ENCODE data around the gene NUP54. TPM values are rescaled to one million over a fixed set of nuclear protein-coding genes. Genes with fewer than 3 reads are reported as not detected.

The NUP54 gene
- total and polyA plus RNA-seq, 9 of the 15 experiments (the other 6 are each of a cell fraction or from before 2014, with no cell fraction given) = 29.6 to 115 (median 67.7) TPM

GRCh38 chr4:76179398-76180318 is 31.5 kb upstream of the NUP54 start (continued):
- TF ChIP-seq CREB3L1 (IDR thresholded peaks at IDR 0.05; ENCODE audit: borderline replicate concordance, low read depth) (no peak), CEBPG (CRISPR knock-in tag; IDR thresholded peaks at IDR 0.05) (no peak), CEBPG (tag; conservative IDR thresholded peaks at IDR 0.05 in 1 of 2, IDR thresholded peaks at IDR 0.05 in 1 of 2) (no peak), U2AF1 (optimal IDR thresholded peaks at IDR 0.05; ENCODE audit: low read depth, low read length) (no peak), FOXJ3 (CRISPR knock-in tag; IDR thresholded peaks at IDR 0.05) (no peak)

- in situ Hi-C loops (cut with MboI) (no loop called here), intact Hi-C loops (cut with micrococcal nuclease) (loop anchor here (2.0 kb wide), 1 partner anchor 125 kb away; no protein-coding TSS in a partner anchor)
- no TSS peak for BruUV-seq (replicated peaks)
- no peak for TF ChIP-seq NR2F6 (CRISPR knock-in tag; IDR thresholded peaks at IDR 0.05)
- TF ChIP-seq HNRNPK (IDR thresholded peaks at IDR 0.05; ENCODE audit: low read depth, low read length, poor library complexity, severe bottlenecking) = no peak
- no peak for TF ChIP-seq PRPF4 (IDR thresholded peaks at IDR 0.05; ENCODE audit: insufficient read depth, low read depth, low read length, poor library complexity, severe bottlenecking)
- TF ChIP-seq ZNF668 (CRISPR knock-in tag; IDR thresholded peaks at IDR 0.05) = no peak
- TF ChIP-seq CREBBP (IDR thresholded peaks at IDR 0.05; ENCODE audit: low read depth, low read length) = no peak
- TF ChIP-seq ZNF146 (CRISPR knock-in tag; IDR thresholded peaks at IDR 0.05; ENCODE audit: unreplicated experiment) = no peak
- TF ChIP-seq ZNF134 (CRISPR knock-in tag; conservative IDR thresholded peaks at IDR 0.05) = no peak
- TF ChIP-seq PCBP1 (IDR thresholded peaks at IDR 0.05; ENCODE audit: low read depth, low read length, poor library complexity, severe bottlenecking) = no peak
- TF ChIP-seq ZNF24 (IDR thresholded peaks at IDR 0.05) = no peak
- no peak for TF ChIP-seq HLTF (IDR thresholded peaks at IDR 0.05)
- no peak for TF ChIP-seq FOXP1 (CRISPR knock-in tag; IDR thresholded peaks at IDR 0.05)
- TF ChIP-seq XRCC3 (IDR thresholded peaks at IDR 0.05) = no peak
- TF ChIP-seq RB1 (IDR thresholded peaks at IDR 0.05; ENCODE audit: low read depth) = no peak
- no peak for TF ChIP-seq ZNF23 (CRISPR knock-in tag; IDR thresholded peaks at IDR 0.05)
- TF ChIP-seq ZBTB34 (CRISPR knock-in tag; IDR thresholded peaks at IDR 0.05) = no peak
Observed at GRCh38 chr4:76178296-76178695, 30.1 kb upstream of the NUP54 start.

More at GRCh38 chr4:76178296-76178695, 30.1 kb upstream of the NUP54 start:
- Histone ChIP-seq H3K4me1 (replicated peaks in 1 of 2; ENCODE audit: control insufficient read depth in 2 of 2, insufficient read depth in 2 of 2, low read length in 2 of 2) (peaks cover 0 to 5% of the 10 kb centered on the region in 2 experiments; a peak in 3 of 5 replicates), H3K9ac (ENCODE audit: insufficient read depth in 1 of 2, low read depth in 2 of 2, low read length in 2 of 2) (no peak overlapping the region), H3K36me3 (ENCODE audit: control insufficient read depth, insufficient read depth, low read length) (peaks cover 24% of the 10 kb centered on the region; the same call in 2 of the 3 replicates), H3K9me1 (ENCODE audit: control insufficient read depth, insufficient read depth, low read length) (no peaks in the 10 kb centered on the region), H3K4me2 (ENCODE audit: insufficient read depth, low read length) (no peak overlapping the region), H3K27me3 (ENCODE audit: control insufficient read depth in 2 of 2, insufficient read depth in 2 of 2, low read length in 2 of 2) (no peaks in the 10 kb centered on the region), H4K20me1 (replicated peaks; ENCODE audit: control insufficient read depth, insufficient read depth, low read length) (no peaks in the 10 kb centered on the region), H3K4me3 (no peak overlapping the region), H3K9me3 (replicated peaks; ENCODE audit: control insufficient read depth, insufficient read depth, low read depth, low read length) (no peaks in the 10 kb centered on the region), H2AFZ (ENCODE audit: low read depth, low read length) (no peak overlapping the region), H3K79me2 (ENCODE audit: control insufficient read depth, insufficient read depth, low read length) (no peaks in the 10 kb centered on the region), H3K27ac (ENCODE audit: extremely low read depth, low read depth, low read length) (no peak overlapping the region)
- ChIA-PET POLR2A (interaction anchor here (0.7 kb wide), 1 partner anchor 30 kb away, joined by 3 read pairs; no protein-coding TSS in a partner anchor), CTCF (ENCODE audit: low intra/inter-chr PET ratio) (no interaction called here)
- ATAC-seq (no peak), DNase-seq (ENCODE audit: extremely low read depth in 1 of 4, low spot score in 3 of 4) (no peak), FAIRE-seq (no peak)
- WGBS (ENCODE audit: insufficient coverage, low coverage, missing lambda C conversion rate) = 48% methylated on average over 2 of the region's 2 CpGs

Data from K562 (cell line).